CD4-positive, alpha-beta T cell treated with Interleukin-6 at 100 ng/mL for 8 hours (primary cell): ENCODE data around the gene LRRC72.

Experiments used
- DNase-seq: peaks from one replicate; pipeline ENCODE4 v3.0.0-alpha.2; 2020; ENCODE audit warnings: mixed read lengths, low spot score

The LRRC72 gene

DNA sequence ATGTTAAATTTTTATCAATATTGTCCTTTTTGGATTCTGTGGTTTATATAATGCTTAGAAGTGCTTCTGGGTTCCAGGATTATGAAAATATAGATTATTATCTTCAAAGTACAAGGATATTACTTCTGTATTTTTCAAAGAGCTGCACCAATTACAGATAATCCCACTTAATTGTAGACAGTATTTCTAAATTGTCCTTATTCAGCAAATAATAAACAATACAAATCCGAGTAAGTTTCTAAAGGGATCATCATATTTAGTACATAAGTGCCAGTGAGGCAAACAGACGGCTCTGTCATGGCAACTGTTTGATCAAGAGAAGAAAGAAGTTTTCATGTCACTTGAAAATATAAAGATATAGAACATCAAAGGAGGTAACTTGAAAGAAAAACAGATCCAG is 99.8 kb downstream of the LRRC72 start:
- DNase-seq, result no peak

DNA sequence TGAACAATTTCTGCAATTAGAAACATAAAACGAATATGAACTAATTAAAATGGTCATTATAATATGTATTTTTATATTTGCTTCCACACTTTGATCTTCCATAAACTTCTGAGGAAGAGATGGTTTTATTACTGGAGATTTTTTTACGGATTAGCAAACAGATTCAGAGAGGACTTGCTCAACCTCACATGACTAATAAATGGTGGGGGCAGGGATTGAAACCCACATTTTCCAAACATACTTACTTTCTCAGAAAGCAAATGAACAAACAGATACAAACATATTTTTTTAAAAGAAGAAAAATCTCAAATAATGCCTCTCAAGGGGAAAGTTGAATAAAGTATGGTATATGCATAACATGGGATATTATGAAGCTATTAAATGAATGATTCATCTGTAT is 100.6 kb downstream of the LRRC72 start:
- no peak for DNase-seq

DNA sequence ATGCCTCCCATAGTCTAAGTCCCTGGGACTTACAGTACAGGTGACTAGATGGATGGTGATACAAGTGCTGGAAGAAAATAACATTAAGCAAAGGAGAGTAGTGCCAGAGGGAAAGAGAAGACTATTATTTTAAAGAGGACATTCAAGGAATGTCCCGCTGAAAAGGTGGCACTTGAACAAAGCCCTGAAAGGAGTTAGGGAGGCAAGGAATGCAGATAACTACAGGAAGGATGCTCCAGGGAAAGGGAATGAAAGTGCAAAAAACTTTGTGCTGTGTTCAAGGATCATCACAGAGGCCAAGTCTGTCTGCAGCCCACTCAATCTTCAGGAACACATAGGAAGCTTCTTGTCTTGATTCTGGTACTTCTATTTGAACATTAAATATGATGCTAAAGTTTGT is 104.0 kb downstream of the LRRC72 start:
- no peak for DNase-seq
